WTC11 (cell line): Measurements from ENCODE around the gene TIMELESS. TPM values are rescaled to one million over a fixed set of nuclear protein-coding genes. Genes with fewer than 3 reads are reported as not detected.
A peak's percentile ranks its signal among the peaks of the same experiment; 100 is the strongest.

Source experiments
- AR ChIP-seq: fragments of 250-450 bp; sonication (Bioruptor Pico); IDR thresholded peaks from 2 replicates; pipeline ENCODE4 v1.9.0; 2021; ENCODE audit warnings: mild to moderate bottlenecking
- CREB1 ChIP-seq: sonication (generic); formaldehyde crosslinking; IDR thresholded peaks from 2 replicates; pipeline ENCODE4 v1.8.0; 2023; ENCODE audit warnings: mild to moderate bottlenecking, missing genetic modification reagents
- CREM ChIP-seq: sonication (generic); formaldehyde crosslinking; IDR thresholded peaks from 2 replicates; pipeline ENCODE4 v1.8.1; 2022; ENCODE audit warnings: mild to moderate bottlenecking, missing genetic modification reagents, moderate library complexity
- ELF4 ChIP-seq: sonication (generic); formaldehyde crosslinking; IDR thresholded peaks from 2 replicates; pipeline ENCODE4 v1.8.1; 2022; ENCODE audit warnings: low read depth, mild to moderate bottlenecking, moderate library complexity, missing genetic modification reagents
- ETV6 ChIP-seq: sonication (generic); formaldehyde crosslinking; IDR thresholded peaks from 2 replicates; pipeline ENCODE4 v1.8.1; 2022; ENCODE audit warnings: mild to moderate bottlenecking, missing genetic modification reagents
- FOXK1 ChIP-seq: sonication (generic); formaldehyde crosslinking; IDR thresholded peaks from 2 replicates; pipeline ENCODE4 v1.8.0; 2022; ENCODE audit warnings: mild to moderate bottlenecking, moderate library complexity, missing genetic modification reagents
- GABPB1 ChIP-seq: sonication (generic); formaldehyde crosslinking; IDR thresholded peaks from 2 replicates; pipeline ENCODE4 v1.8.1; 2023; ENCODE audit warnings: mild to moderate bottlenecking, missing genetic modification reagents
- GTF2I ChIP-seq: fragments of 250-450 bp; sonication (Bioruptor Pico); conservative IDR thresholded peaks from 2 replicates; pipeline ENCODE4 v1.4.0; 2021; ENCODE audit warnings: mild to moderate bottlenecking
- HMGA2 ChIP-seq: fragments of 250-450 bp; sonication (Bioruptor Pico); IDR thresholded peaks from 2 replicates; pipeline ENCODE4 v1.4.0; 2021; ENCODE audit warnings: mild to moderate bottlenecking, moderate library complexity
- MAX ChIP-seq: sonication (generic); formaldehyde crosslinking; IDR thresholded peaks from 2 replicates; pipeline ENCODE4 v1.8.0; 2022; ENCODE audit warnings: mild to moderate bottlenecking, missing genetic modification reagents
- NFE2L1 ChIP-seq: sonication (generic); formaldehyde crosslinking; IDR thresholded peaks from 2 replicates; pipeline ENCODE4 v1.8.1; 2023; ENCODE audit warnings: missing genetic modification reagents
- NR1H2 ChIP-seq: sonication (generic); formaldehyde crosslinking; IDR thresholded peaks from 2 replicates; pipeline ENCODE4 v1.9.0; 2021; ENCODE audit warnings: mild to moderate bottlenecking, moderate library complexity, missing genetic modification reagents
- RELA ChIP-seq: sonication (generic); formaldehyde crosslinking; IDR thresholded peaks from 2 replicates; pipeline ENCODE4 v1.8.1; 2022; ENCODE audit warnings: missing genetic modification reagents, mild to moderate bottlenecking, borderline replicate concordance
- RORB ChIP-seq: fragments of 250-450 bp; sonication (Bioruptor Pico); IDR thresholded peaks from 2 replicates; pipeline ENCODE4 v1.9.0; 2021; ENCODE audit warnings: mild to moderate bottlenecking
- SP1 ChIP-seq: sonication (generic); formaldehyde crosslinking; conservative IDR thresholded peaks from 2 replicates; pipeline ENCODE4 v1.8.1; 2022; ENCODE audit warnings: missing genetic modification reagents
- STAT6 ChIP-seq: sonication (generic); formaldehyde crosslinking; conservative IDR thresholded peaks from 2 replicates; pipeline ENCODE4 v1.8.1; 2023; ENCODE audit warnings: mild to moderate bottlenecking, low read depth, missing genetic modification reagents, moderate library complexity
- TEAD1 ChIP-seq: sonication (generic); formaldehyde crosslinking; IDR thresholded peaks from 2 replicates; pipeline ENCODE4 v1.8.0; 2022; ENCODE audit warnings: mild to moderate bottlenecking, missing genetic modification reagents
- TP53 ChIP-seq: sonication (generic); formaldehyde crosslinking; IDR thresholded peaks from 2 replicates; pipeline ENCODE4 v1.8.1; 2023; ENCODE audit warnings: mild to moderate bottlenecking, missing genetic modification reagents
- USF1 ChIP-seq: sonication (generic); formaldehyde crosslinking; IDR thresholded peaks from 2 replicates; pipeline ENCODE4 v1.8.0; 2022; ENCODE audit warnings: mild to moderate bottlenecking, missing genetic modification reagents
- ZBTB43 ChIP-seq: sonication (generic); formaldehyde crosslinking; IDR thresholded peaks from 2 replicates; pipeline ENCODE4 v1.8.1; 2023; ENCODE audit warnings: mild to moderate bottlenecking, missing genetic modification reagents
- ZNF138 ChIP-seq: sonication (generic); formaldehyde crosslinking; conservative IDR thresholded peaks from 2 replicates; pipeline ENCODE4 v1.8.1; 2022; ENCODE audit warnings: mild to moderate bottlenecking, moderate library complexity, missing genetic modification reagents
- ZNF416 ChIP-seq: fragments of 250-450 bp; sonication (Bioruptor Pico); IDR thresholded peaks from 2 replicates; pipeline ENCODE4 v1.9.0; 2021; ENCODE audit warnings: mild to moderate bottlenecking, inconsistent platforms
- ZNF512 ChIP-seq: sonication (generic); formaldehyde crosslinking; IDR thresholded peaks from 2 replicates; pipeline ENCODE4 v1.8.1; 2022; ENCODE audit warnings: missing genetic modification reagents, borderline replicate concordance
- ZNF532 ChIP-seq: fragments of 250-450 bp; sonication (Bioruptor Pico); IDR thresholded peaks from 2 replicates; pipeline ENCODE4 v1.9.0; 2021; ENCODE audit warnings: mild to moderate bottlenecking, borderline replicate concordance
- total RNA-seq: library from RNA; stranded (reverse); gene quantifications from 3 replicates; pipeline ENCODE4 v1.2.3, GENCODE V29; 2021

The TIMELESS gene
- total RNA-seq, 1 experiment from 2014 or later, result 60.9 TPM

GRCh38 chr12:56448860-56449621, at the start of gene TIMELESS (continued):
- no peak for TF ChIP-seq AR
- TF ChIP-seq NR1H2, result no peak
- peak; percentile 55; the same call in 1 of the 2 replicates for TF ChIP-seq TP53 (CRISPR knock-in tag)
- no peak for TF ChIP-seq GTF2I
- no peak for TF ChIP-seq ZBTB43 (CRISPR knock-in tag)
- peak; percentile 52 for TF ChIP-seq GABPB1 (CRISPR knock-in tag)
- TF ChIP-seq CREB1, result peak; percentile 79
- TF ChIP-seq ZNF138 (CRISPR knock-in tag), result peak; percentile 82; the same call in 1 of the 2 replicates
- TF ChIP-seq RELA (CRISPR knock-in tag), result 0 out of 2 replicates have a peak, but pooled peaks have one; percentile 25
- no peak for TF ChIP-seq STAT6 (CRISPR knock-in tag)
- peak; percentile 95 for TF ChIP-seq USF1 (CRISPR knock-in tag)
- TF ChIP-seq MAX (CRISPR knock-in tag), result peak; percentile 90
- TF ChIP-seq ELF4 (CRISPR knock-in tag), result no peak
- peak; percentile 84 for TF ChIP-seq ETV6
- 0 out of 2 replicates have a peak, but pooled peaks have one; percentile 59 for TF ChIP-seq TEAD1 (CRISPR knock-in tag)
- TF ChIP-seq RORB (CRISPR knock-in tag), result no peak
- TF ChIP-seq HMGA2 (CRISPR knock-in tag), result no peak
- TF ChIP-seq ZNF512 (CRISPR knock-in tag), result no peak
- peak; percentile 54; the same call in 1 of the 2 replicates for TF ChIP-seq SP1 (CRISPR knock-in tag)
- peak; percentile 59; the same call in 1 of the 2 replicates for TF ChIP-seq CREM
- TF ChIP-seq FOXK1 (CRISPR knock-in tag), result peak; percentile 61
- no peak for TF ChIP-seq ZNF532 (CRISPR knock-in tag)
- 0 out of 2 replicates have a peak, but pooled peaks have one; percentile 54 for TF ChIP-seq NFE2L1 (CRISPR knock-in tag)
- 0 out of 2 replicates have a peak, but pooled peaks have one; percentile 57 for TF ChIP-seq ZNF416
